ACC112 (cell line): ENCODE data around the gene NOM1.

Source experiments
- H2AFZ ChIP-seq: fragments of 200-600 bp; sonication (generic); one replicate; pipeline ENCODE4 v1.6.0; 2017; ENCODE audit warnings: antibody characterized with exemption, low read length; ENCODE audit not compliant: unreplicated experiment
- H3K27ac ChIP-seq: fragments of 200-600 bp; sonication (generic); 2 replicates; pipeline ENCODE4 v1.5.1; 2014; ENCODE audit warnings: low read depth, mild to moderate bottlenecking, antibody characterized with exemption, low read length, moderate library complexity
- H3K27me3 ChIP-seq: fragments of 200-600 bp; sonication (generic); 2 replicates; pipeline ENCODE4 v1.6.1; 2014; ENCODE audit warnings: mild to moderate bottlenecking, antibody characterized with exemption, low read length, moderate library complexity, mixed read lengths; ENCODE audit not compliant: insufficient read depth
- H3K36me3 ChIP-seq: fragments of 200-600 bp; sonication (generic); 2 replicates; pipeline ENCODE4 v1.6.1; 2016; ENCODE audit warnings: mild to moderate bottlenecking, antibody characterized with exemption, low read length, moderate library complexity, mixed read lengths; ENCODE audit not compliant: insufficient read depth
- H3K4me1 ChIP-seq: fragments of 200-600 bp; sonication (generic); one replicate; pipeline ENCODE4 v1.6.1; 2016; ENCODE audit warnings: low read length, mixed read lengths; ENCODE audit not compliant: insufficient read depth, unreplicated experiment, control insufficient read depth
- H3K4me3 ChIP-seq: fragments of 200-600 bp; sonication (generic); 2 replicates; pipeline ENCODE4 v1.5.1; 2014; ENCODE audit warnings: mild to moderate bottlenecking, low read depth, low read length
- H3K79me2 ChIP-seq: fragments of 200-600 bp; sonication (generic); one replicate; pipeline ENCODE4 v1.6.0; 2016; ENCODE audit warnings: low read length; ENCODE audit not compliant: control insufficient read depth, unreplicated experiment, insufficient read depth

Gene NOM1

DNA sequence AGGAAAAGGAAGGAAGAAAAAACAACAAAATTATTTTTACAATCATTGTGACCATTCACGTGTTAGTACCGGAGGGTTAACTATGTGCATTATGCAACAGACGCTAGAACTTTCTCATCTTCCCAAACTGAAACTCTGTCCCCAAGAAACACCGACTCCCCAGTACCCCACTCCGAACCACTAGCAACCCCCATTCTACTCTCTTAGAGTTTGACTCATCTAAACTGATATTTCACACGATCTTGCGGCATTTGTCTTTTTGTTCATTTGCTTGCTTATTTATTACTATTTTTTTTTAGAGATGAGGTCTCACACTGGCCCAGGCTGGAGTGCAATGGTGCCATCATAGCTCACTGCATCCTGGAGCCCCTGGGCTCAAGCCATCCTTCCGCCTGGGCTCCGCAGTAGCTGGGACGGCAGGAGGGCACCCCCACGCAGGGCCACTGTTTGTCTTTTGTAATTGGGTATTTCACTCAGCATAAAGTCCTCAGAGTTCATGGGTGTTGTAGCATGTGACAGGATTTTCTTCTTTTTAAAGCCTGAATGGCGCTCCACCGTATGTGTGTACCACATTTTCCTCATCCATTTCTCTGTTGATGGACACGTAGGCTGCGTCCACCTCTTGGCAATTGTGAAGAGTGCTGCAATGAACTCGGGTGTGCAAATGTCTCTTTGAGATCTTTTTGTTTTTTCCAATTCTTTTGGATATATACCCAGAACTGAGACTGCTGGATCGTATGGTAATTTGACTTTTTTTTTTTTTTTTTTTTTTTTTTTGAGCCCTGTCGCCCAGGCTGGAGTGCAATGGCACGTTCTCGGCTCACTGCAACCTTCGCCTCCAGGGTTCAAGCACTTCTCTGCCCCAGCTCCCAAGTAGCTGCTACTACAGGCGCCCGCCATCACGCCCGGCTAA is 51.5 kb downstream of the NOM1 start:
- no peaks in the 10 kb centered on the region for H3K36me3 ChIP-seq
- peaks cover 99% of the 10 kb centered on the region for H3K27me3 ChIP-seq
- no peaks in the 10 kb centered on the region for H3K79me2 ChIP-seq
- no peaks in the 10 kb centered on the region for H3K4me1 ChIP-seq
- H3K27ac ChIP-seq, result no peak overlapping the region
- no peak overlapping the region for H2AFZ ChIP-seq
- peak overlapping the region; percentile 75 for H3K4me3 ChIP-seq

DNA sequence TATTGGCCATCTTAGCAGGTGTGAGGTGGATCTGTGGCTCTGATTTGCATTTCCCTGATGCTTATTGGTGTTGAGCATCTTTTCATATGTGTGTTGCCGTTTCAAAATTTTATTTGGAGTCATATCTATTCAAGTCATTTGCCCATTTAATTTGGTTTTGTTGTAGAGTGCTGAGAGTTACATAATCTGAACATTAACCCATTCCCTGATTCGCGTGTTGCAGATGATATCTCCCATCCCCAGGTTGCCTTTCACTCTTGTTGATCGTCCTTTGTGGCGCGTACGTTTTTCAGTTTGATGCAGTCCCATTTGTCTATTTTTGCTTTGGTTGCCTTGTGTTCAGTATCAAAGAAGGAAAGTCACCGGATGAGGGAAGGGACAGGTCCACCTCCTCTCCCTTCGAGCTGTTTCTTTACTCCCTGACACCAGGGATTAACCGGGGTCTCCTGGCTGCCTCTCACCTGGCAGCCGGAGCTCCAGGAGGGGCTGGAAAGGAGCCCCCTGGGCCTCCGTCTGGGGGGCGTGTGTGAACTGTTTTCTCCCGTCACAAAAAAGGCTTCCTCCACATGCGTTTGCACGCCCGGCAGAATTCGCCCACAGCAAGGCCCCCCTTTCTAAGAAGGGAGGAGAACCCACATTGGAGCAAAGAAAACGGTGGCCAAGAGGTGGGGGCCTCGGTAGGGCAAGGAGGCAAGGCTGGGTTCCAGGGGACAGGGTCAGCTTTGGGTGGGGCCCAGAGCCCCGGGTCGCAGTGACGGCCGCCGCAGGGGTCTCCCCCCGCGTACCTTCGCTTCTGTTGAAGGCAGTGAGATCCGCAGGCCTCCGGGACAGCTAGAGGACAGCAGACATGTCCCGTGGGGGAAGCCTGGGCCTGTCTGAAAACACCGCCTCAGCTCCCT is 52.7 kb downstream of the NOM1 start:
- H3K27me3 ChIP-seq, result peaks cover 99% of the 10 kb centered on the region
- no peak overlapping the region for H3K4me3 ChIP-seq
- no peak overlapping the region for H3K27ac ChIP-seq
- no peaks in the 10 kb centered on the region for H3K4me1 ChIP-seq
- H2AFZ ChIP-seq, result no peak overlapping the region
- no peaks in the 10 kb centered on the region for H3K79me2 ChIP-seq
- no peaks in the 10 kb centered on the region for H3K36me3 ChIP-seq

DNA sequence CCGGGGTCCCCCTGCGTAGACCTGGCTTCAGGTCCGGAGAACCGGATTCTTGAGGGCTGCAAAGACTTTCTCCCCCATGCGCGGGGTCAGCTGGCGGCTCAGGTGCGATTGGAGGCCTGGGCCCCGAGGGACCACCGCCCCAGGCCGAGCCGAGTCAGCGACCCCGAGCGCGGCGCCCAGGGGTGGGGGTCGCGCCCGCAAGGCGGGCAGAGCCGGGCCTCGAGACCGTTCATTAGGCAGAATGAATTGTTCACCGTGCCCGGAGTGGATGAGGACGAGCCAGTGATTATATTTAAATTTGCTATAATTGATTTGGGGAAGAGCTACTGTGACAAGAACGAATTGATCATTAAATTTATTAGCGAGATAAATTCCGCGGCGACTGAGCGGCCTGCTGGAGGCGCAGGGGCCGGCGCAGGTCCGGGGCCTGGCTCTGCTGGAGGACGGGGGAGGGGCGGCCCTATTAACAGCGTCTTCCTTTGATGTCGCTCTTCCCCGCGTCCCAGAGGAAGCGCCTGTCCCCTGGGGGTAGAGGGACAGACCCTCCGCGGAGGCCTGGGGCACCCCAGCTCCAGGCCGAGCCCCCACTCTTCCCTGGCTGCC is 53.4 kb downstream of the NOM1 start:
- Histone ChIP-seq H3K79me2 (no peaks in the 10 kb centered on the region), H2AFZ (no peak overlapping the region), H3K4me3 (no peak overlapping the region), H3K36me3 (no peaks in the 10 kb centered on the region), H3K4me1 (no peaks in the 10 kb centered on the region), H3K27me3 (peaks cover 100% of the 10 kb centered on the region), H3K27ac (no peak overlapping the region)

DNA sequence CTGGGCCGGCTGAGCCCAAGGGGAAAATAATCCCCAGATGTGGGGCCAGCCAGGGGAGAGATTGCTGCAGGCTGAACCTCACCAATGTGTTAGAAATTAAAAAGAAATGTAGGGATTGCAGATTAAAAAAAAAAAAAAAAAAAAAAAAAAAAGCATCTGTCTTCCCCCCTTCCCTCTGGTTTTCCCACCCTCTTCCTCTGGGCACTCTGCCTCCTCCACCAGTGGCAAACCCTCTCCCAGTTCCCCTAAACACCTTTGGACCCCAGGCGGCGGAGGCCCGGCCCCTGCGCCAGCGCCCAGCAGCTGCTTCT is 53.9 kb downstream of the NOM1 start:
- no peak overlapping the region for H3K27ac ChIP-seq
- H3K79me2 ChIP-seq, result no peaks in the 10 kb centered on the region
- no peaks in the 10 kb centered on the region for H3K36me3 ChIP-seq
- peaks cover 100% of the 10 kb centered on the region for H3K27me3 ChIP-seq
- H2AFZ ChIP-seq, result no peak overlapping the region
- no peaks in the 10 kb centered on the region for H3K4me1 ChIP-seq
- no peak overlapping the region for H3K4me3 ChIP-seq

DNA sequence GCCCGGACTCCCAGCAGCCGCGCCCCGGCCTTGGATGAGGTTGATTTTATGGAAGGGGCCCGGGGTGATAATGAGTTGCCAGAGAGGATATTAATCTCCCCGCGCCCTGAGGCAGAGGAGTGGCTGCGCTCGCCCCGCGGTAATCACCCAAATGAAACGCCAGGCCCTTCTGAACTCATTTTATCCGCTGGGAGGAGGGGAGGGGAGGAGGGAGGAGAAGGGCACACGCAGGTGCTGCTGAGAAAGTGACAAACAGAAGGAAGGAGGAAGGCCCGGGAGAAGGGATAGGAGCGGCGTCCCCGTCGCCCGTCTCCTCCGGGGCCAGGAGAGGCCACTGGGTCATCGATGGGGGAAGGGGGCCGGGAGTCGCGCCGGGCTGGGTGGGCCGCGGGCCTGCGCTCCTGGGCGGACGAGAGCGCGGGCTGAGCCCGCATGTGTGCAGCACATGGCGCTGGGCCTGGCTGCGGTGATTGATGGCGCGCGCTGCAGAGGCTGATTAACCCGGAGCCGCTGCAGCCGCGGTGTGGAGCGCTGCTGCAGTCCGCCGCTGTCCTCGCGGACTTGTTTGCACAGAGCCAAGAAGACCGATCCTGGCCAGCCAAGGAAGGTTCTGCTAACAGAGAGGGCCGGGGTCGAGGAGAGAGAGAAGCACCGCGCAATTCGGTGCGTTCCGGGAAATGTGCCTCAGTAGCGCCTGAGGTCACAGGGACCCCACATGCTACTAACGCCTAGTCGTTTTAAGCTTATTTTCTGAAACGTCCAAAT is 54.4 kb downstream of the NOM1 start:
- H3K79me2 ChIP-seq, result no peaks in the 10 kb centered on the region
- peak overlapping the region; percentile 61 for H3K4me3 ChIP-seq
- no peaks in the 10 kb centered on the region for H3K4me1 ChIP-seq
- no peak overlapping the region for H3K27ac ChIP-seq
- H3K27me3 ChIP-seq, result peaks cover 100% of the 10 kb centered on the region
- H2AFZ ChIP-seq, result no peak overlapping the region
- H3K36me3 ChIP-seq, result no peaks in the 10 kb centered on the region

DNA sequence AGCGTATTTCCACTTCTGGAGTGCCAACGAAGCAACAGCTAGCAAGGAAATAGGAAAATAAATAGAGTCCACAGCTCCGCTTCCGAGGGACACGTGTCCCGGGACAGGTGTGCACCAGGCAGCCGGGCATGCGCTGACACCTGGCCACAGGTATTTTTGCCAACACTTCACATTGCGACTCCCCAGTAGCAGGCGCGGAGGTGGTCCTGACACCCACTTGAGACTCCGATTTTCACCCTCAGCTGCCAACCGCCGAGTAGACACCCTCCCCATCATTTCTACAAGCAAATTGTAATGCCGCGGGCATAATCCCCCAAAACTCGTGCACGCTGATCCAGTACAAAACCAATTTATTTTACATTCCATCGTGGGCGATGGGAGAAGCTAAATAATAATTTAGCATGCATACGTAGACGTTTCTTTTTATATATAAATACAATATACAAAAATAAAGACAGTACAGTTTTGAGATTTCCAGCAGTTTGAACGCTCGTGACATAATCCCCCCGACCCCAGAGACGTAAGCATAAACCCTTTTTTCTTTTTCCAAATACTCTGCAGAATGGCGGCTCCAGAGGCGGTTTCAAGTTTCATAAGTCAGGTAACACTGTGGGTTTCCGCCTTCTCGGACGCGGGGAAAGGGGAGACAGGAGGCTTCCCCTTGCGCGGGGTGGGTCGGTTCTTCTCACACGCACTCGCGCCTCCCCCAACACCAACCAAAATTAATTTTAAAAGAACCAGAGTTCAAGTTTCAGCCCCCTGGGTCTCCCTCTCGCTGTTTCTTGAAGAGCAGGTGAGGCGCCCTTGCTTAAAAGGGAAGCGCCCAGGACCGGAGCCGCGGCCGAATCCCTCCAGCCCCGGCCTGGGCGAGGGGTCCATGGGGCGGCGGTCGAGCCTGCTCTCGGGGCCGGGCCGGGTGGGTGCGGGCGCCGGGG is 55.3 kb downstream of the NOM1 start:
- H3K36me3 ChIP-seq, result no peaks in the 10 kb centered on the region
- no peak overlapping the region for H3K27ac ChIP-seq
- H3K79me2 ChIP-seq, result no peaks in the 10 kb centered on the region
- no peaks in the 10 kb centered on the region for H3K4me1 ChIP-seq
- peak overlapping the region; percentile 61 for H3K4me3 ChIP-seq
- H3K27me3 ChIP-seq, result peaks cover 98% of the 10 kb centered on the region
- H2AFZ ChIP-seq, result no peak overlapping the region

DNA sequence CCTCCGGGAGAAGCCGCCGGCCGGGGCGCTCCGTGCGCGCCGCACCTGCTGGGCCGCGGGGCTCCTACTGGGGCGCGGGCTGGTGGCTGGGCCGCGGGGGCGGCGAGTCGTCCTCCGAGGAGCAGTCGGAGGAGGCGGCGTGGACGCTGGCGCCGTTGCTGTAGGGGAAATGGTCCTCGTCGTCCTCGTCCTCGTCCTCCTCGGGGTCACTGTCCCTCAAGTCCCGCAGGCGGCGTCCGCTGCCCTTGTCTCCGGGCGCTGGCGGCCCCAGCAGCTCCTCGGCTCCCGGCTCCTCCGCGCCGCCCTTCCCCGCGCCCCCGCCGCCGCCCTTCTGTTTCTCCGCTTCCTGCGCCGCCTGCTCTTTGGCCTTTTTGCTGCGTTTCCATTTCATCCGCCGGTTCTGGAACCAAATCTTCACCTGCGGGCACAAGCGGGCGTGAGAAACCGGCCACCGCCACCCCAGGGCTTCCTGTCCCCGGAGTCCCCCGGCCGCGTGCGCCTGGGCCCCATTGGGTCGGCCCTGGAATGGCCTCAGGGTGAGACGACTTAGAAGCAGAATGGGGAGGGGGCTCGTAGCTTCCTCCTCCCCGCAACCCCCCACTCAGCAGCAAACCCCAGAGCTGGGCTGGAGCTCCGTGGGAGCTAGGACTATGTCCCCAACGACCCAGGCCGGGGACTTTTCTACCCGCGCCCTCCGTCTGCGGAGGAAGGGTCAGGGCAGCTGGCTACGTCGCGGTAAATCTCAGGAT is 56.1 kb downstream of the NOM1 start:
- H3K4me3 ChIP-seq, result no peak overlapping the region
- H3K4me1 ChIP-seq, result no peaks in the 10 kb centered on the region
- peaks cover 96% of the 10 kb centered on the region for H3K27me3 ChIP-seq
- H3K27ac ChIP-seq, result no peak overlapping the region
- no peaks in the 10 kb centered on the region for H3K36me3 ChIP-seq
- no peaks in the 10 kb centered on the region for H3K79me2 ChIP-seq
- H2AFZ ChIP-seq, result no peak overlapping the region

DNA sequence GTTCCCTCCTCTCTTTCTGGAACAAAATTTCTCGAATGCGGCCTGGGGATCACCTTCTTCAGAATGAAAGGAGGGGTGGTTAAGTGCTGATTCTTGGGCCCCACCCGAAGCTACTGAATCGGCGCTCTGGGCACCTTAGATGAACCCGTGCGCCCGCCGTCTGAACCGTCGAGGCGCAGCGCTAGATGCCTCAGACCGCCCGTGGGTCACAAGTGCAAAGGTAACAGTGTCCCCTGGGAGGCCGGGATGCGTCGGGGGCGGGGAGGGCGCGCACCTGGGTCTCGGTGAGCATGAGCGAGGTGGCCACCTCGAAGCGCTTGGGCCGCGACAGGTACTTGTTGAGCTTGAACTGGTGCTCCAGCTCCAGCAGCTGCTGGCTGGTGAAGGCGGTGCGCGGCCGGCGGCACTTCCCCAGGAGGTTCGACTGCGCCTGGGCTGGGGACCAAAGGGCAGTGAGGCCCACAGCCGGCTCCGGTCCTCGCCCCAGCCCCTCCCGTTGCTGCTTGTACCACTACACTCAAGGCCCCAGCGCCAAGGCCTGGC is 56.8 kb downstream of the NOM1 start:
- H3K27ac ChIP-seq, result no peak overlapping the region
- no peak overlapping the region for H3K4me3 ChIP-seq
- H2AFZ ChIP-seq, result no peak overlapping the region
- H3K36me3 ChIP-seq, result no peaks in the 10 kb centered on the region
- peaks cover 96% of the 10 kb centered on the region for H3K27me3 ChIP-seq
- no peaks in the 10 kb centered on the region for H3K4me1 ChIP-seq
- no peaks in the 10 kb centered on the region for H3K79me2 ChIP-seq
